NK-92 treated with Interleukin-12 subunit alpha and Interleukin-12 subunit beta, amount 100 ng/mL, for 24 hours (cell line): ENCODE results near the gene CRTC1.

Experiments used
- DNase-seq: peaks from one replicate; lab custom pipeline; 2025; lab: John Stamatoyannopoulos, UW

Gene CRTC1

GRCh38 chr19:18783958-18784785, 100.7 kb downstream of the CRTC1 start:
- no peak for DNase-seq

- DNase-seq, result no peak
Measured at GRCh38 chr19:18784786-18785120, 101.3 kb downstream of the CRTC1 start.

GRCh38 chr19:18785179-18786124, 102.0 kb downstream of the CRTC1 start:
- peak; percentile 25 for DNase-seq

- no peak for DNase-seq
Measured at GRCh38 chr19:18788529-18789421, 105.3 kb downstream of the CRTC1 start.

GRCh38 chr19:18789422-18789869, 106.0 kb downstream of the CRTC1 start:
- no peak for DNase-seq

GRCh38 chr19:18789883-18790565, 106.5 kb downstream of the CRTC1 start:
- no peak for DNase-seq

- no peak for DNase-seq
Measured at GRCh38 chr19:18790566-18791314, 107.3 kb downstream of the CRTC1 start, which contains the start of gene COMP. COMP (minus strand) TSS chr19:18791305; CDS start chr19:18791269, 36 bp downstream.

GRCh38 chr19:18791315-18791678, 107.8 kb downstream of the CRTC1 start:
- DNase-seq, result no peak

- DNase-seq, result no peak
Measured at GRCh38 chr19:18792661-18793060, 109.2 kb downstream of the CRTC1 start.

- DNase-seq, result no peak
Measured at GRCh38 chr19:18793144-18794028, 109.9 kb downstream of the CRTC1 start.

- no peak for DNase-seq
Measured at GRCh38 chr19:18794029-18794313, 110.5 kb downstream of the CRTC1 start.

GRCh38 chr19:18794692-18795091, 111.2 kb downstream of the CRTC1 start:
- no peak for DNase-seq

- DNase-seq, result no peak
Measured at GRCh38 chr19:18795540-18795939, 112.1 kb downstream of the CRTC1 start.

GRCh38 chr19:18796239-18796638, 112.8 kb downstream of the CRTC1 start:
- no peak for DNase-seq

- no peak for DNase-seq
Measured at GRCh38 chr19:18798384-18799352, 115.2 kb downstream of the CRTC1 start.

GRCh38 chr19:18799389-18799970, 116.0 kb downstream of the CRTC1 start:
- no peak for DNase-seq

GRCh38 chr19:18800079-18800478, 116.6 kb downstream of the CRTC1 start:
- DNase-seq, result no peak

GRCh38 chr19:18800636-18801035, 117.2 kb downstream of the CRTC1 start:
- no peak for DNase-seq
